Panc1 (cell line): Measurements from ENCODE around the gene PIGU. TPM values are rescaled to one million over a fixed set of nuclear protein-coding genes. Genes with fewer than 3 reads are reported as not detected.
A peak's percentile ranks its signal among the peaks of the same experiment; 100 is the strongest.

ENCODE experiments used
- ATAC-seq: fragments of 200-7000 bp; cut with Tn5 transposase; 2 replicates; pipeline ENCODE4 v1.9.1; 2020; ENCODE audit warnings: mild to moderate bottlenecking, moderate library complexity
- BruUV-seq: library from RNA; stranded (reverse); fragments of 400-500 nt; replicated peaks from 2 replicates; lab custom pipeline; 2021; lab: Mats Ljungman, UMichigan
- CTCF ChIA-PET: fragments of 300-600 bp; sonication (Branson Sonifier 250); formaldehyde crosslinking; loops from one replicate; lab custom pipeline; 2022; ENCODE audit warnings: antibody characterized with exemption; lab: Charles Lee
- POLR2A ChIA-PET: fragments of 300-600 bp; sonication (Branson Sonifier 250); formaldehyde crosslinking; loops from one replicate; lab custom pipeline; 2022; ENCODE audit warnings: antibody characterized with exemption; lab: Charles Lee
- DNase-seq: peaks from one replicate; pipeline ENCODE4 v3.0.0-alpha.2; 2010; ENCODE audit warnings: low read depth, low spot score
- H3K27ac ChIP-seq: 2 replicates; pipeline ENCODE4 v1.5.1; 2011; ENCODE audit warnings: mild to moderate bottlenecking, low read length, inconsistent platforms
- H3K27me3 ChIP-seq: fragments of 200-500 bp; sonication (Bioruptor generic); 2 replicates; pipeline ENCODE4 v1.6.0; 2014; ENCODE audit warnings: low read length, inconsistent platforms; ENCODE audit not compliant: control insufficient read depth, insufficient read depth
- H3K36me3 ChIP-seq: fragments of 200-500 bp; sonication (Bioruptor generic); 2 replicates; pipeline ENCODE4 v1.5.1; 2014; ENCODE audit warnings: inconsistent platforms, mild to moderate bottlenecking, low read length, moderate library complexity; ENCODE audit not compliant: control insufficient read depth, insufficient read depth
- H3K4me1 ChIP-seq: 2 replicates; pipeline ENCODE4 v1.5.1; 2011; ENCODE audit warnings: inconsistent platforms, mild to moderate bottlenecking, low read length, moderate library complexity; ENCODE audit not compliant: control insufficient read depth, insufficient read depth
- H3K4me3 ChIP-seq, 2 experiments: 2 replicates each; pipeline ENCODE4 v1.5.1; 2011 to 2012; ENCODE audit warnings: low read depth in 2 of 2, low read length in 2 of 2, mild to moderate bottlenecking in 2 of 2, inconsistent platforms in 1 of 2, moderate library complexity in 1 of 2
- H3K9me3 ChIP-seq: fragments of 200-500 bp; sonication (Bioruptor generic); 2 replicates; pipeline ENCODE4 v1.5.1; 2014; ENCODE audit warnings: low read depth, mild to moderate bottlenecking, inconsistent platforms, low read length, moderate library complexity; ENCODE audit not compliant: control insufficient read depth, insufficient read depth
- POLR2AphosphoS5 ChIP-seq: IDR thresholded peaks from 2 replicates; pipeline ENCODE4 v1.6.1; 2012; ENCODE audit warnings: mild to moderate bottlenecking, low read depth, low read length, moderate library complexity
- SIN3A ChIP-seq: IDR thresholded peaks from 2 replicates; pipeline ENCODE4 v1.6.1; 2012; ENCODE audit warnings: low read depth, mild to moderate bottlenecking, low read length, moderate library complexity, borderline replicate concordance; ENCODE audit not compliant: insufficient read depth
- TCF7L2 ChIP-seq: IDR thresholded peaks from 2 replicates; pipeline ENCODE4 v1.6.1; 2011; ENCODE audit warnings: mild to moderate bottlenecking, low read depth, low read length, inconsistent platforms
- in situ Hi-C: cut with HindIII; loops from 2 replicates; pipeline ENCODE4 v1.10.0; 2016; ENCODE audit warnings: low sequenced_read_pairs, low pct_unique_long_range_greater_than_20kb
- intact Hi-C: fragments of 100-400 bp; cut with micrococcal nuclease; formaldehyde crosslinking; loops from one replicate; pipeline ENCODE4 v1.10.0; 2022; ENCODE audit not compliant: unreplicated experiment
- total RNA-seq: library from RNA; stranded (reverse); gene quantifications from one replicate; pipeline ENCODE4 v1.2.1, GENCODE V29; 2021; ENCODE audit not compliant: unreplicated experiment
- TF ChIP-seq, protein P1 (sequence below): fragments of 450-650 bp; IDR thresholded peaks from 2 replicates; pipeline ENCODE4 v1.5.1; 2017; ENCODE audit warnings: mild to moderate bottlenecking
- TF ChIP-seq, protein P2 (sequence below), 2 experiments: IDR thresholded peaks; 2 replicates each; pipeline ENCODE4 v1.6.1; 2011 to 2012; ENCODE audit warnings: low read depth in 2 of 2, control low read depth in 1 of 2, low read length in 1 of 2, mild to moderate bottlenecking in 1 of 2, moderate library complexity in 1 of 2; ENCODE audit not compliant: insufficient read depth in 1 of 2

PIGU gene
- total RNA-seq, 1 experiment from 2014 or later: 22.9 TPM

GRCh38 chr20:34526466-34526865 lies 150.4 kb downstream of the PIGU start:
- DNase-seq (no peak), ATAC-seq (no peak)
- Histone ChIP-seq H3K9me3 (no peaks in the 10 kb centered on the region), H3K36me3 (peaks cover 12% of the 10 kb centered on the region; the same call in 1 of the 2 replicates), H3K27me3 (no peaks in the 10 kb centered on the region), H3K27ac (peak overlapping the region; percentile 79), H3K4me3 (peak overlapping the region in 1 of 2 experiments; percentile 39; a peak in 2 of 4 replicates), H3K4me1 (peaks cover 49% of the 10 kb centered on the region)
- in situ Hi-C loops (no loop called here), intact Hi-C loops (no loop called here)
- BruUV-seq: no TSS peak
- TF ChIP-seq TCF7L2 (no peak), SIN3A (no peak), POLR2AphosphoS5 (no peak)
- TF ChIP-seq, protein P1, sequence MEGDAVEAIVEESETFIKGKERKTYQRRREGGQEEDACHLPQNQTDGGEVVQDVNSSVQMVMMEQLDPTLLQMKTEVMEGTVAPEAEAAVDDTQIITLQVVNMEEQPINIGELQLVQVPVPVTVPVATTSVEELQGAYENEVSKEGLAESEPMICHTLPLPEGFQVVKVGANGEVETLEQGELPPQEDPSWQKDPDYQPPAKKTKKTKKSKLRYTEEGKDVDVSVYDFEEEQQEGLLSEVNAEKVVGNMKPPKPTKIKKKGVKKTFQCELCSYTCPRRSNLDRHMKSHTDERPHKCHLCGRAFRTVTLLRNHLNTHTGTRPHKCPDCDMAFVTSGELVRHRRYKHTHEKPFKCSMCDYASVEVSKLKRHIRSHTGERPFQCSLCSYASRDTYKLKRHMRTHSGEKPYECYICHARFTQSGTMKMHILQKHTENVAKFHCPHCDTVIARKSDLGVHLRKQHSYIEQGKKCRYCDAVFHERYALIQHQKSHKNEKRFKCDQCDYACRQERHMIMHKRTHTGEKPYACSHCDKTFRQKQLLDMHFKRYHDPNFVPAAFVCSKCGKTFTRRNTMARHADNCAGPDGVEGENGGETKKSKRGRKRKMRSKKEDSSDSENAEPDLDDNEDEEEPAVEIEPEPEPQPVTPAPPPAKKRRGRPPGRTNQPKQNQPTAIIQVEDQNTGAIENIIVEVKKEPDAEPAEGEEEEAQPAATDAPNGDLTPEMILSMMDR: no peak
- ChIA-PET POLR2A (no interaction called here), CTCF (interaction anchor here (0.7 to 1.3 kb wide), 2 partner anchors 177 to 181 kb away, joined by 3 to 4 read pairs; no protein-coding TSS in a partner anchor)

- intact Hi-C loops (no loop called here), in situ Hi-C loops (no loop called here)
- Histone ChIP-seq H3K27ac (peak overlapping the region; percentile 79), H3K9me3 (no peaks in the 10 kb centered on the region), H3K4me3 (peak overlapping the region in 1 of 2 experiments; percentile 39; a peak in 2 of 4 replicates), H3K27me3 (no peaks in the 10 kb centered on the region), H3K4me1 (peaks cover 49% of the 10 kb centered on the region), H3K36me3 (peaks cover 12% of the 10 kb centered on the region; the same call in 1 of the 2 replicates)
- ChIA-PET POLR2A (no interaction called here), CTCF (interaction anchor here (0.7 kb wide), 1 partner anchor 177 kb away, joined by 4 read pairs; no protein-coding TSS in a partner anchor)
- DNase-seq: peak; percentile 99
- ATAC-seq: peak; percentile 94
- BruUV-seq: no TSS peak
- 0 out of 2 replicates have a peak, but pooled peaks have one; percentile 31 for TF ChIP-seq SIN3A
- TF ChIP-seq TCF7L2: peak; percentile 86
- TF ChIP-seq POLR2AphosphoS5: peak; percentile 53
- TF ChIP-seq, protein P2, sequence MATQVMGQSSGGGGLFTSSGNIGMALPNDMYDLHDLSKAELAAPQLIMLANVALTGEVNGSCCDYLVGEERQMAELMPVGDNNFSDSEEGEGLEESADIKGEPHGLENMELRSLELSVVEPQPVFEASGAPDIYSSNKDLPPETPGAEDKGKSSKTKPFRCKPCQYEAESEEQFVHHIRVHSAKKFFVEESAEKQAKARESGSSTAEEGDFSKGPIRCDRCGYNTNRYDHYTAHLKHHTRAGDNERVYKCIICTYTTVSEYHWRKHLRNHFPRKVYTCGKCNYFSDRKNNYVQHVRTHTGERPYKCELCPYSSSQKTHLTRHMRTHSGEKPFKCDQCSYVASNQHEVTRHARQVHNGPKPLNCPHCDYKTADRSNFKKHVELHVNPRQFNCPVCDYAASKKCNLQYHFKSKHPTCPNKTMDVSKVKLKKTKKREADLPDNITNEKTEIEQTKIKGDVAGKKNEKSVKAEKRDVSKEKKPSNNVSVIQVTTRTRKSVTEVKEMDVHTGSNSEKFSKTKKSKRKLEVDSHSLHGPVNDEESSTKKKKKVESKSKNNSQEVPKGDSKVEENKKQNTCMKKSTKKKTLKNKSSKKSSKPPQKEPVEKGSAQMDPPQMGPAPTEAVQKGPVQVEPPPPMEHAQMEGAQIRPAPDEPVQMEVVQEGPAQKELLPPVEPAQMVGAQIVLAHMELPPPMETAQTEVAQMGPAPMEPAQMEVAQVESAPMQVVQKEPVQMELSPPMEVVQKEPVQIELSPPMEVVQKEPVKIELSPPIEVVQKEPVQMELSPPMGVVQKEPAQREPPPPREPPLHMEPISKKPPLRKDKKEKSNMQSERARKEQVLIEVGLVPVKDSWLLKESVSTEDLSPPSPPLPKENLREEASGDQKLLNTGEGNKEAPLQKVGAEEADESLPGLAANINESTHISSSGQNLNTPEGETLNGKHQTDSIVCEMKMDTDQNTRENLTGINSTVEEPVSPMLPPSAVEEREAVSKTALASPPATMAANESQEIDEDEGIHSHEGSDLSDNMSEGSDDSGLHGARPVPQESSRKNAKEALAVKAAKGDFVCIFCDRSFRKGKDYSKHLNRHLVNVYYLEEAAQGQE (IDR thresholded peaks at IDR 0.05; ENCODE audit: insufficient read depth in 1 of 2, low read depth in 2 of 2, low read length in 1 of 2): no peak; a peak in 1 of 4 replicates
Observed at GRCh38 chr20:34525709-34526416, 151.0 kb downstream of the PIGU start.

DNA sequence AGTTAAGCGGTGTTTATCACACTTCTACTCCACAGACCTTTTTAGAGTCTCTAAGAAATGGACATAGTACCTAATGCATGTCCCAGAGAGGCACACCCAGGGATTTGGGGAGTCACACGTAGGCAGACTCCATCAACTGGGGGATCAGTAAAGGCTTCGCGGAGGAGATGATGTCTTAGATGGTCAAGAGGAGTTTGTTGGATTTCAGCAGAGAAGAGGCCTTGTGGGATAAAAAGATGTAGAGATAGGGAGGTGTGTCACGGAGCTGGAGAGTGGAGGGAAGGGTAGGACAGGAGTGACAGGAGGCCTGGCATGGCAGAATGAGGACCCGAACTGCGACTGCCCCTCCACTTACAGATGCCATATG lies 151.6 kb downstream of the PIGU start:
- POLR2A ChIA-PET: no interaction called here
- peak; percentile 19 for ATAC-seq
- Histone ChIP-seq H3K4me1 (peaks cover 49% of the 10 kb centered on the region), H3K27ac (peak overlapping the region; percentile 79), H3K4me3 (peak overlapping the region in 1 of 2 experiments; percentile 39; a peak in 2 of 4 replicates), H3K36me3 (peaks cover 12% of the 10 kb centered on the region; the same call in 1 of the 2 replicates), H3K27me3 (no peaks in the 10 kb centered on the region), H3K9me3 (no peaks in the 10 kb centered on the region)
- intact Hi-C loops: no loop called here
- CTCF ChIA-PET: no interaction called here
- TF ChIP-seq POLR2AphosphoS5 (no peak), TCF7L2 (no peak)
- no peak for DNase-seq
- in situ Hi-C loops: no loop called here
- BruUV-seq: no TSS peak
